Stimulated activated naive CD4-positive, alpha-beta T cell treated with Interleukin-2 at 50 U/mL for 16 hours (primary cell): ENCODE data around the gene KCNAB1.
"Not testable (repeated sequence)": the region's sequence is repeated elsewhere in the genome, so short reads cannot be mapped to it uniquely, and the experiment has no call there.

Source experiments
- DNase-seq: peaks from one replicate; lab custom pipeline; 2025; lab: John Stamatoyannopoulos, UW

KCNAB1 gene

GRCh38 chr3:156273111-156273694 is 152.8 kb downstream of the KCNAB1 start:
- DNase-seq = no peak

DNA sequence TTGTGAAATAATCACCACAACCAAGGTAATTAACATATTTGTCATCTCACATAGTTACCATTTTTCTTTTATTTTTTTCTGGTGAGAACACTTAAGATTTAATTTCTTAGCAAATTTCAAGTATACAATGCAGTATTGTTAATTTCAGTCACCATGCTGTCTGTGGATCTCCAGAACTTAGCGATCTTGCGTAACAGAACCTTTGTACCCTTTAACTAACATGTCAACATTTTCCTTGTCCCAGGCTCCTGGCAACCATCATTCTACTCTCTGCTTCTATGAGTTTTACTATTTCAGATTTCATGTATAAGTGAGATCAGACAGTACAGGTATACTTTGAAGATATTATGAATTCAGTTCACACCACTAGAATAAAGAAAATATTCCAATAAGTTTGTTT is 154.4 kb downstream of the KCNAB1 start:
- DNase-seq = no peak

- DNase-seq = not testable (repeated sequence)
Measured at GRCh38 chr3:156284637-156285036, 164.3 kb downstream of the KCNAB1 start.

GRCh38 chr3:156285626-156286025 is 165.2 kb downstream of the KCNAB1 start:
- no peak for DNase-seq

- no peak for DNase-seq
Measured at GRCh38 chr3:156290924-156291271, 170.5 kb downstream of the KCNAB1 start.

GRCh38 chr3:156291272-156292123 is 171.1 kb downstream of the KCNAB1 start:
- DNase-seq = no peak

GRCh38 chr3:156293566-156293965 is 173.2 kb downstream of the KCNAB1 start:
- DNase-seq = no peak

- no peak for DNase-seq
Measured at GRCh38 chr3:156297582-156297981, 177.2 kb downstream of the KCNAB1 start.

DNA sequence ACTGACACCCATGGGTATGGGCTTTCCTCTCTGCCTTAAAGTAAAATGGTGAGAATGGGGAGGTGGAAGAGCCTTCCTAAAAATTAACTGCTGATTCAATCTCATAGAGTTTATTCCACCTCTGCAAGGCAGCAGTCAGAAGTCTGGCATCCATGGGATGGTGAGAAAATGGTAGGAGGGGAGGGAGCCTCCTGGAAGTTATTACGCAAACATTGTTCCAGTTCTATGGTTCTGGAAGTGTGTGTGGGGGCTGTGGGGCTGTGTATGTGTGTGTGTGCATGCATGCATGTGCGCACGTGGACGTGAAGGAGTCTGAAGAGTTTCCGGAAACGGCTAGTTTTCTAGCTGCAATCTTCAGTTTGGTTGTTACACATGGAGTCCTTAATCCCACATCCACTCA is 177.6 kb downstream of the KCNAB1 start:
- no peak for DNase-seq

GRCh38 chr3:156298938-156299337 is 178.6 kb downstream of the KCNAB1 start:
- DNase-seq = no peak

- no peak for DNase-seq
Measured at GRCh38 chr3:156299569-156299968, 179.2 kb downstream of the KCNAB1 start.

- no peak for DNase-seq
Measured at GRCh38 chr3:156300371-156300770, 180.0 kb downstream of the KCNAB1 start.

GRCh38 chr3:156300929-156301840 is 180.8 kb downstream of the KCNAB1 start:
- no peak for DNase-seq

- no peak for DNase-seq
Measured at GRCh38 chr3:156303001-156303707, 182.8 kb downstream of the KCNAB1 start.

DNA sequence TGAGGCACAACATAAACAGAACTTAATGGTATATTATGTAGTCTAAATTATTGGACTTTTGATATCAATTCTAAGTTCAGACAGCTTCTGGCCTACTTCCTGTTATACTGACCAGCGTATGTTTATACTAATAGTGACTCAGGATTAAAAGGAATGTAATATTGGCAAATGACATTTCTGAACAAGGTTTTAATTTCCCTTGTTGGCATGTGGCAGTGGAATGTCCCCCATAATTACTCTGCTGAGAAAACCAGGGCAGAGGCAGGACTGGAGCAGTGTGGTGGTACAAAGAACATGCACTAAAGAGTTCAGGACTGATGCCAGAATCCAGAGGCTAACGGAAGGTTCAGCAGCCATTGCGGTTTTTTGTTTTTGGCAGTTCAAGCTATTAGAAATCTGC is 184.0 kb downstream of the KCNAB1 start:
- no peak for DNase-seq

DNA sequence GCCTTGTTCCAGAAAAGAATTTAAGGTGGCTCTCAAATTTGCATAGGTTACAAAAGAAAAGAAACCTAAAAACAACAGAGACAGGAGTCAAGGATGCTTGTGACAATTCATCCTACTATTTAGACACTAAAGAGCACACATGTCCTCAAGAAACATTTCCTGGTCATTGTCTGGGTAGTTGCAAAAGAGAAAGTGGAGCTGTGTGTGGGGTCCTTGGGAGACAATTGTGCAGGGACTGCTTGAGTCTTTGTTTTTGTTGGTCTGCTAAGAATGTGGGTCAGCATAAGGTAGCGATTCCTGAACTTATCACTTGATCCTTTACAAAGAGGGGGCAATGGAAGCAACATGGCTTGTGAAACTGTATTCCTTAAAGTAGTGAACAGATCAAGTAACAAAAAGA is 185.3 kb downstream of the KCNAB1 start:
- no peak for DNase-seq

DNA sequence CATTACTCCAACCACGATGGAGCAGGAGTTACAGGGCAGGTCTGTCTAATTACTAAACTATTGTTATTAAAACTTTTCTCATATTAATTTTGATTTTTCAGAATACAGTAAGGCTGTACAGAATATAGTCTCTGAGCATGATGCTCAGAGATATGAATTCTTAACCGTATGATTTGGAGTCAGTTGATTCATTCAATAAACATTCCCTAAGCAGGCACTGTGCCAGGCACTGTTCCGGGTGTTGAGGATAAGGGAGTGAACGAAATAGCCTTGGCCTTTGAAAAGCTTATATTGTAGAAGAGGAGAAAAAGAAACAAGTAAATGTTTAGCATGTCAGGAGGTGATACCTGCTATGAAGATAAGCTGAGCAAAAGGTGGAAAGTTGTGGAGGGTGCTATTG is 187.3 kb downstream of the KCNAB1 start:
- no peak for DNase-seq

- DNase-seq = no peak
Measured at GRCh38 chr3:156311431-156311830, 191.1 kb downstream of the KCNAB1 start.

DNA sequence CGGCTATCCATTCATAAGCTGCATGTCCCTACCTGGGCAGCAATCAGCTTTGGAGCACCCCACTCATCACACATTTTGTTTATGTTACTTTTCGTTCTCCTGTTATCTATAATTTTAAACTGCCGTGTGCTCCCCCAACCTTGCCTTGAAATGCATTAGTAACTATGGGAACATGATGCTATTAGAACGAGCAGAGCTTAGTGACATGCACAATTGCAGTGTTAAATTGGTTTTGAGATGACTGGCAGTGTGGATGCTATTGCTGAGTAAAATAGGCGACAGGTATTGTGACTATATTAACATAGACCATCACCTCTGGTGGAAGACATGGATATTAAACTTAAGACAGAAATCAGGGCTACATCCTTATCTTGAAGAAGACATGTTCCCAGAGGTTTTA is 191.6 kb downstream of the KCNAB1 start:
- no peak for DNase-seq

DNA sequence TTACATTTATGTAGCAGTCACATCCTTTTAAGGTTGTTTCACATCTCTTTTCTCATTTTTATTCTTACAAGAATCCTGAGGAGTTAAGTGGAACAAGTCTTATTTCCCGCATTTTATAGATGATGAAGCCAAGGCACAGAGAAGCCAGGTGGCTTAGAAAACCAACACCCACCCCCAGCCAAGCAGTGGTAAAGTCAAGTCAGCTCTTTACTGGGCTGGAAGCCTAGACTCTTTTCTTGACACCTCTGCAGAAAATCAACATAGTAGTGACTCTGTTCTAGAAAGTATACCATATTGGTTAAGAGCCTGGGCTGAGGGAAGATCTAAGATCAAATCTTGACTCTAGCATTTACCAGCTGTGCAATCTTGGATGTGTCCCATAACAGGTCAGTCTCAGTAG is 195.7 kb downstream of the KCNAB1 start:
- no peak for DNase-seq

DNA sequence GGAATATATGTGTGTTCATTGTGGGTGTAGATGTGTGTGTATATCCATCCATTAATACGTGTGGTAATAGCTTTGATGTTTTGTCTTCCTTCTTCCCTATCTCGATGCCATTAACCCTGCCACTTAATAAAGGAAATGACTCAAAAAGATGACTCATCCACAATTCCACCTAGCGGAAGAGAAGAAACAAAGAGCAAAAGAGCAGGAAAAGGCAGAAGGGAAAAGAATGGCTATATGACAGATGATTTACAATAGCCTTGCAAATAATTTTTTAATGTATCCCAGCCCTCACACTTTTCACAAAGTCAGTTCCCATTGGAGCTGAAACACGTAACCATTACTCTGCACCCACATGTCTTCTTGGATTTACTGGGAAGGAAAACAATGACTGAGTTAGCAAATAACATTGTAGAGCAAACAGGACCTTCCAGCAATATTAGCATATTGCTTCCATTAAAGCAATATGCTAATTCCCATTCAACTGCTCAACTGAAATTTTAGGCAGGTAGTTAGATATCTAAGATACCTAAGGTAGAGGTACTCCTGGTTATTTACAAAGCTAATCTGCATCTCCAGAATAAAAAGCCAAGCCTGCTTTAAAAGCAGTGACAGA is 197.2 kb downstream of the KCNAB1 start:
- no peak for DNase-seq

- DNase-seq = no peak
Measured at GRCh38 chr3:156321945-156322344, 201.6 kb downstream of the KCNAB1 start.
